ENCODE data around the gene AKAP6. TPM values are rescaled to one million over a fixed set of nuclear protein-coding genes. Genes with fewer than 3 reads are reported as not detected.

The AKAP6 gene
- total RNA-seq, 1 donor from 2014 or later = 0.53 TPM

GRCh38 chr14:32412532-32412931 is 83.4 kb downstream of the AKAP6 start:
- no peak for DNase-seq
- TF ChIP-seq CTCF (IDR thresholded peaks at IDR 0.05) = no peak
- no peaks in the 10 kb centered on the region for H3K4me1 Mint-ChIP-seq
- ChIA-PET POLR2A (no interaction called here), CTCF (no interaction called here)
- intact Hi-C loops (cut with micrococcal nuclease) = no loop called here
- no peak overlapping the region for H3K4me3 Mint-ChIP-seq
- no peaks in the 10 kb centered on the region for H3K36me3 Mint-ChIP-seq (ENCODE audit: low read depth)
- no peaks in the 10 kb centered on the region for H3K9me3 Mint-ChIP-seq
- ATAC-seq (ENCODE audit: low read depth) = no peak
- H3K27ac Mint-ChIP-seq = no peak overlapping the region
- H3K27me3 Mint-ChIP-seq = peaks cover 2% of the 10 kb centered on the region

- intact Hi-C loops (cut with micrococcal nuclease) = no loop called here
- Mint-ChIP-seq H3K36me3 (ENCODE audit: low read depth) (no peaks in the 10 kb centered on the region), H3K4me3 (no peak overlapping the region), H3K4me1 (no peaks in the 10 kb centered on the region), H3K27ac (no peak overlapping the region), H3K9me3 (no peaks in the 10 kb centered on the region), H3K27me3 (peaks cover 2% of the 10 kb centered on the region)
- ChIA-PET POLR2A (no interaction called here), CTCF (no interaction called here)
- no peak for TF ChIP-seq CTCF (IDR thresholded peaks at IDR 0.05)
- ATAC-seq (ENCODE audit: low read depth) (no peak), DNase-seq (no peak)
Measured at GRCh38 chr14:32413967-32414640, 85.0 kb downstream of the AKAP6 start.

DNA sequence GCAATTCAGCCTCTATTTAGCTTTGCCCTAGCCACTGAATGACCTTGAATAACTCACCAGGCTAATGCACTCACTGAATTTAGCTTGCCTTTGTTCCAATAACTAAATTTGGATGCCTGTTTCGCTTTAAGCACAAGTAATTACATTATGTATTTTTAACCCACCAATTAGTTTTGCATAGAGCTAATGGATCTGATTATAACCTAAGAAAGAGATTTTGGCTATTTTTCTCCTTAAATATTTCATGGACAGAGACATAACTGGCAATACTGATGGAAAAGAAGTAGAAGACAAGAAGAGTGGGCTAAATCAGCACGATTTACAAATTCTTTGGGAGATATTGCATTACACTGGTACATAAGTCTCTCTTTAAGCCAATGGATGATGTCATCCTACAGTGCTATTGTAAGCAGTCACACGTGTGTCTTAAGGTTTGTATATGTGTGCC is 85.7 kb downstream of the AKAP6 start:
- no peak for TF ChIP-seq CTCF (IDR thresholded peaks at IDR 0.05)
- peaks cover 2% of the 10 kb centered on the region for H3K27me3 Mint-ChIP-seq
- ATAC-seq (ENCODE audit: low read depth) (no peak), DNase-seq (no peak)
- no peaks in the 10 kb centered on the region for H3K36me3 Mint-ChIP-seq (ENCODE audit: low read depth)
- intact Hi-C loops (cut with micrococcal nuclease) = no loop called here
- no peak overlapping the region for H3K4me3 Mint-ChIP-seq
- no peak overlapping the region for H3K27ac Mint-ChIP-seq
- POLR2A ChIA-PET = no interaction called here
- CTCF ChIA-PET = no interaction called here
- no peaks in the 10 kb centered on the region for H3K4me1 Mint-ChIP-seq
- H3K9me3 Mint-ChIP-seq = no peaks in the 10 kb centered on the region

- POLR2A ChIA-PET = no interaction called here
- H3K4me3 Mint-ChIP-seq = no peak overlapping the region
- peaks cover 2% of the 10 kb centered on the region for H3K27me3 Mint-ChIP-seq
- peaks cover 10% of the 10 kb centered on the region for H3K9me3 Mint-ChIP-seq
- DNase-seq (no peak), ATAC-seq (ENCODE audit: low read depth) (no peak)
- intact Hi-C loops (cut with micrococcal nuclease) = no loop called here
- CTCF ChIA-PET = no interaction called here
- no peaks in the 10 kb centered on the region for H3K4me1 Mint-ChIP-seq
- H3K36me3 Mint-ChIP-seq (ENCODE audit: low read depth) = no peaks in the 10 kb centered on the region
- TF ChIP-seq CTCF (IDR thresholded peaks at IDR 0.05) = no peak
- no peak overlapping the region for H3K27ac Mint-ChIP-seq
Measured at GRCh38 chr14:32417956-32418552, 89.0 kb downstream of the AKAP6 start.

GRCh38 chr14:32419429-32419828 is 90.3 kb downstream of the AKAP6 start:
- Mint-ChIP-seq H3K9me3 (peaks cover 11% of the 10 kb centered on the region), H3K27ac (no peak overlapping the region), H3K4me3 (no peak overlapping the region), H3K36me3 (ENCODE audit: low read depth) (no peaks in the 10 kb centered on the region), H3K27me3 (peaks cover 2% of the 10 kb centered on the region), H3K4me1 (no peaks in the 10 kb centered on the region)
- no peak for ATAC-seq (ENCODE audit: low read depth)
- TF ChIP-seq CTCF (IDR thresholded peaks at IDR 0.05) = no peak
- CTCF ChIA-PET = no interaction called here
- DNase-seq = no peak
- intact Hi-C loops (cut with micrococcal nuclease) = no loop called here
- POLR2A ChIA-PET = no interaction called here
